HG03175 (cell line): Measurements from ENCODE around the gene PRUNE2.
"Not testable (repeated sequence)": the region's sequence is repeated elsewhere in the genome, so short reads cannot be mapped to it uniquely, and the experiment has no call there.

Experiments
- ATAC-seq: cut with Tn5 transposase; IDR thresholded peaks from one replicate; pipeline ENCODE4 v1.9.1; 2021; ENCODE audit warnings: mild to moderate bottlenecking, moderate library complexity; ENCODE audit not compliant: unreplicated experiment

Gene PRUNE2

GRCh38 chr9:76799473-76799872 lies 106.4 kb downstream of the PRUNE2 start:
- ATAC-seq, result no peak

DNA sequence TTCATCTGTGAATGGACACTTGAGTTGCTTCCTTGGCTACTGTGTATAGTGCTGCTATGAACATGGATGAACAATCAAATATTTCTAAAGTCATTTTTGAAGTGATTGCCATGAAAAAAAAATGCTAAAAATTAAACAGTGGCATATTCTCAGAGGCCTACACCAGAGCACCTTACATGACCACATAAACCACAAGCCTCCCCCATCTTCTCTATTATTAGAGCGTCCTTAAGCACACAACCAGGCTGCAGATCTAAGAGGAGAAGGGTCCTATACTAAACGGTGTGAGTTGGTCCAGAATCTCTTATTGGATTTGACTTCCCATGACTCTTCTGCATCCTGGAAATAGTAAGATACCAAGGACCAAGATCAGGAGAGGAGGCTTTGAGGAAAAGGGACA lies 107.4 kb downstream of the PRUNE2 start:
- ATAC-seq, result no peak

DNA sequence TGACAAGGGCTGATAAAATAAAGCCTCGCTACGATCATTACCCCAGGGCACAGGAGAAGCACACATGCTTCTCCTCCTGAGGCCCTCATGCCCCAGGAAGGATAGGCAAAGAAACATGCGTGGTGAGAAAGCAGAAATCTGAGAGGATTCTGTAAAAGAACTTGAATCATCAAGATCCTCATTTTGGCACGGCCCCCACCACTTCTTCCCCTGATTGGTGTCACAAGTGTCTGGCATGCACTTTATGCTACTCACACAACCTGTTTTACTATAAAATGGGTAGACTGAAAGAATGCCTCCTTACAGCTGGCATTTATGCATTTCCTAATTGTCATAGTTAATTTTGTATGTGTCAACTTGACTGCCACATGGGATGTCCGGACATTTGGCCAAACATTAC lies 109.6 kb downstream of the PRUNE2 start:
- no peak for ATAC-seq

GRCh38 chr9:76793784-76794431 lies 112.0 kb downstream of the PRUNE2 start:
- no peak for ATAC-seq

- no peak for ATAC-seq
These were observed 116.1 kb downstream of the PRUNE2 start for GRCh38 chr9:76789840-76790239.

DNA sequence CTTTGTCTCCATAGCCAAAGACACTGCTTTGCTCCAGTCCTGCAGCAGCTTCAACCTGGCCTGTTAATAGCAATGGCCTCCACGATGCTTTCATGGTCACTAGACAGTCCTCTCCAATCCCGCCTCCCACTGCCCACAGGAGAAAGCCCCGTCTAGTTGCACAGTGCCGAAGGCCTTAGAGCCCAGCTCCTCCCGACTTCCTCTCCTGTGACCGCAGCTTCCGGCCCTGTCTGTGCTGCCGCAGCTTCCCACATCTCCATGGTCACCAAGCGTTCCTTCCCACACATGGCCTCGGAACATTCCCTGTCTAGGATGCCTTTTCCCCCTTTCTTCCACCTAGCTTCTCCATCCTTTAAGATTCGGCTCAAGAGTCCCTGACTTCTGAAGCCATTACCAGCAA lies 118.2 kb downstream of the PRUNE2 start:
- no peak for ATAC-seq

GRCh38 chr9:76785501-76785900 lies 120.4 kb downstream of the PRUNE2 start:
- no peak for ATAC-seq

DNA sequence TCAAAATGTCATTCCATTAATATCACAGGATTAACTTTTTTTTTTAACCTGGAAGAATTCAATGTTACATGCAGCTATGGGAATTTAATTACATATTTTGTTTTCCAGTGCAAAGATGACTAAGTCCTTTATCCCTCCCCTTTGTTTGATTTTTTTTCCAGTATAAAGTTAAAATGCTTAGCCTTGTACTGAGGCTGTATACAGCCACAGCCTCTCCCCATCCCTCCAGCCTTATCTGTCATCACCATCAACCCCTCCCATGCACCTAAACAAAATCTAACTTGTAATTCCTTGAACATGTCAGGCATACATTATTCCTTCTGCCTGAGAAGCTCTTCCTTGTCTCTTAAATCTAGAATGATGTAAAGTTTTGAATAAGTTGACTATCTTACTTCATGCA lies 121.0 kb downstream of the PRUNE2 start:
- no peak for ATAC-seq

GRCh38 chr9:76772686-76773445 lies 133.0 kb downstream of the PRUNE2 start:
- no peak for ATAC-seq

DNA sequence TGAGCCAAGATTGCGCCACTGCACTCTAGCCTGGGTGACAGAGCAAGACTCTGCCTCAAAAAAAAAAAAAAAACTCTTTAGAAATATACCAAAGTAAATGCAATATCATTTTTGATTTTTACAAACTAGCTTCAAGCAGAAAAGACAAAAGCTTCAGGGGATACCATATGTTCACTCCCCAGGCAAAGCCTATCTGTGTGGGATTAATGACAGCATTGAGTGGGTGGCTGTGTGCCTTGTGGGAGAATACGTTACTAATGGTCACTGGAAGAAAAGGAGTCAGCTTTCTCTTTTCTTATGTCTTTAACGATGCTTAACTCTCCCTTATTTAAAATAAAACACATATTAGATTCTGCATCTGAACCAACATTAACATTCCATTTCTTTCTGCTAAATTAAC lies 139.8 kb downstream of the PRUNE2 start:
- ATAC-seq, result no peak

DNA sequence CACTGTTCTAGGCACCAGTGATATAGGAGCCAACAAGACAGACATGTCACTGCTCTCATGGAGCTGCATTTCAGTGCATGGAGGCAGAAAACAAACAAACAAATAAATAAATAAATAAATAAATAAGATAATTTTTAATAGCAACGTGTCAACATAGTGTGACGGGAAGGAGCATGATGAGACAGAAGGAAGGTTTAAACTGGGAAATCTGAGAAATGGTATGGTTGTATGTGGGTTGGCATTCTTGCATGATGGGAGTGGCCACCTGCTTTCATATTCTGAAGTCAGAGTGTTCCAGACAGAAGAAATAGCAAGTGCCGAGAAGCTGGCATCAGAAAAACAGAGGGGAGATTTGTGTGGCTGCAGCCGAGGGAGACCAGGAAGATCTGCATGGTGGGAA lies 141.8 kb downstream of the PRUNE2 start, which contains the start of gene PCA3:
TSS of gene PCA3 (plus strand) at position 301 of the 400 bp plus-strand sequence.
- ATAC-seq, result no peak

GRCh38 chr9:76761448-76761847 lies 144.5 kb downstream of the PRUNE2 start:
- no peak for ATAC-seq

DNA sequence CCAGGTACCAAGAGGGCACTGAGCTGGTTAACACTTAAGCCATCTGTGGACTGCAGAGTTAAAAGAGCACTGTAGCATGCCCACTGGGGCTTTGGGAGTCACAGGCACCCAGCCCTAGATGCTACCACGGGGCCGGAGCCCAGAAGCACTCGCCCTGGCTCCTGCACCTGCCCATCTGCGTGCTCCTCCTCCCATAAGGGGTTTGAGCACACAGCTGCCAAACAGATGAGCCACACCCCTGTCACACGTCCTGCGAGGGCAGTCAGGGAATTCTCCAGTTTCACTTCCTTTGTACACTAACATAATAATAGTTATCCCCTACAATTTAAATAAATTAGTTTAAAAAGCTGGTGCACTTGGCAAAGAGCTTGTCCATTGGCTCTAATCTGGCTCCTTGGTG lies 146.2 kb downstream of the PRUNE2 start:
- no peak for ATAC-seq

DNA sequence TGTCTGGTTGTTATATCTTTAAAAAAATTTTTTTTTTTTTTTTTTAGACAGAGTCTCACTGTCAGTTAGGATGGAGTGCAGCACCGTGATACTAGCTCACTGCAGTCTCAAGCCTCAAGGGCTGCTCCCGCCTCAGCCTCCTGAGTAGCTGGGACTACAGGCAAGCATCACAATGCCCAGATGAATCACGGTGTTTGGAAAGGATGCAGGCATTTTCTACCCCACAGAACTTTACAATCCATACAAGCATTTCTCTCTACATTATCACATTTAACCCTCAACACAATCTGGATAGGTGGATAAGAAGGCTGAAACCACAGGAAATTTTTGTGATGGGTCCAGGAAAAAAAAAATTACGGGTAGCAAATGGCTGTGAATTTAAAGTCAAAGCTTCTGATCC lies 147.4 kb downstream of the PRUNE2 start:
- no peak for ATAC-seq

DNA sequence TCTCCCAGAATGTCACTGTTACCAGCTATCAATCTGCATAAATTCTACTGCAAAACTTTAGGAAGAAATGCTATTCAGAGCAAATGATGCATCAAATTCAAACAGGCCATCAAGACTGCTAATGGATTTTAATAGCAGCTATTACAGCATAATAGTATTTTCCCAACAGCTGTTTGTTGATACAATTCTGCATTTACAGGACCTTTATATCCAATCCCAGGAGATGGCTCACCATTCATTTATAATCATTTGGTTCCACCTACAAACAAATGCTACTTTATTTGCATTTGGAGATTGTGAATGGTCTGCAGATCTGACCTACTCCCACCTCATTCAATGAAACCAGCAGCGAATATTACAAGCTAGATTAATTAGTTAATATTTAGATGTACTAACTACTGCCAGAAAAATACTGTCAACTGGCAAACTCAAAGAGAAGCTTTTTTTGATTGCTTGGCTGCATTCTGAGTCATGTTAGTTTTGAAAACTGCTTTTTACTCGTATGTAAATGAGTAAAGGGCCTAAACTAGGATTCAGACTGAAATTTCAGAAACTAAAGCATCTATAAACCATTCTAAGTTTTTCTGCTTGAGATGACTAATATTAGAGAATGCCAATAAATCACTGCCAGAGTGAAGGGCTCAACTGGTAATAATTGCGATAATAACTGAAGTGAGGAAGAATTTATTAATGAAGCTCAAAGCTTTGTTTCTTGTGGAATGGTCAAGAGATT lies 148.8 kb downstream of the PRUNE2 start:
- ATAC-seq, result no peak

DNA sequence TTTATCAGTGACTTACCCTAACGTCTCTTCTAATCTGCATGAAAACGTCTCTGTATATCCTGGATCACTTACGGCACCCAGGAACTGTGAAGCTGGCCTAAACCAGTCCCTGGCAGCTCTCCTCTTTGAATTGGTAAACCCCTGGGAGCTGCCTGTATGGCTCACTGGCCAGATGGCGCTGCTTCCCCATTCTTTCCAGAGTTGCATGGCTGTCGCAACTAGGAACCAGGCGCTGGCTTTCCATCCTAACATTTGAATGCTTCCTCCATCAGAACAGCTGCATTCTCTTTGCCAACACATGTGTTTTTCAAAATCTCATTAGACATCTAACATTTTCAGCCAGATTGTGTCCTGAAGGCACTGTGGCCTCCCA lies 149.7 kb downstream of the PRUNE2 start:
- ATAC-seq, result peak; percentile 7

- no peak for ATAC-seq
These were observed 154.9 kb downstream of the PRUNE2 start for GRCh38 chr9:76751001-76751400.

DNA sequence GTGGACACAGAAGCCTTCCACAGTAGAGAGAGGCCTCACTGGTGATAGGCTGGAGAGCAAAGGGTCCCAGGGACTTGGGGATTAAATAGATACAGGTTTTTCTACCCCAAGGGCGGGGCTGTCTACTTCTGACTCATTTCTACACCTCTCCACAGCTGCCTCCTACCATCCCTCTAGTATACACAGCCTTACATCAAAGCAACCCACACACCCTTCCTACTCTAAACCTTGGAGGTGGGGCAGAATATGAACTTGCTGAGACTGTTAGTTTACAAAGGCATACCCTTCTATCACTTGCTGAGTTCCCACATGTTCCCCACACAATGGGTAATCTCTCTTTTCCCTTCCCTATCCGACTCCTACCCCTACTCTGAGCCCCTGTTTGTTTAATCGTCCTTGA lies 161.6 kb downstream of the PRUNE2 start:
- ATAC-seq, result no peak

- no peak for ATAC-seq
These were observed 162.0 kb downstream of the PRUNE2 start for GRCh38 chr9:76743931-76744330.

DNA sequence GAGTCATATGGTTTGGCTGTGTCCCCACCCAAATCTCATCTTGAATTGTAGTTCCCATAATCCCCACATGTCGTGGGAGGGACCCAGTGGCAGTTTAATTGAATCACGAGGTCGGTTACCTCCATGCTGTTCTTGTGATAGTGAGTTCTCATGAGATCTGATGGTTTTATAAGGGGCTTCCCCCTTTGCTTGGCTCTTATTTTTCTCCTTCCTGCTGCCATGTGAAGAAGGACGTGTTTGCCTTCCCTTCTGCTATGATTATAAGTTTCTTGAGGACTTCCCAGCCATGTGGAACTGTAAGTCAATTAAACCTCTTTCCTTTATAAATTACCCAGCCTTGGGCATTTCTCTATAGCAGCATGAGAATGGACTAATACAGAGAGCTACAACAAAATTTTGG lies 163.0 kb downstream of the PRUNE2 start:
- not testable (repeated sequence) for ATAC-seq

- no peak for ATAC-seq
These were observed 164.4 kb downstream of the PRUNE2 start for GRCh38 chr9:76741524-76741923.

GRCh38 chr9:76738402-76738801 lies 167.5 kb downstream of the PRUNE2 start:
- no peak for ATAC-seq
